DMS 273 (cell line): ENCODE data around the gene TIGD4.

Experiments used
- DNase-seq: peaks from one replicate; lab custom pipeline; 2025; ENCODE audit not compliant: unreplicated experiment; lab: John Stamatoyannopoulos, UW

Gene TIGD4

GRCh38 chr4:152779513-152780266 is at the start of gene TIGD4, which contains the start of gene ARFIP1:
TIGD4 (minus strand) TSS chr4:152779730; CDS start chr4:152771004, 8,726 bp downstream.
ARFIP1 (plus strand) TSS chr4:152779954; CDS start chr4:152829634, 49,680 bp downstream.
- peak; percentile 97 for DNase-seq

DNA sequence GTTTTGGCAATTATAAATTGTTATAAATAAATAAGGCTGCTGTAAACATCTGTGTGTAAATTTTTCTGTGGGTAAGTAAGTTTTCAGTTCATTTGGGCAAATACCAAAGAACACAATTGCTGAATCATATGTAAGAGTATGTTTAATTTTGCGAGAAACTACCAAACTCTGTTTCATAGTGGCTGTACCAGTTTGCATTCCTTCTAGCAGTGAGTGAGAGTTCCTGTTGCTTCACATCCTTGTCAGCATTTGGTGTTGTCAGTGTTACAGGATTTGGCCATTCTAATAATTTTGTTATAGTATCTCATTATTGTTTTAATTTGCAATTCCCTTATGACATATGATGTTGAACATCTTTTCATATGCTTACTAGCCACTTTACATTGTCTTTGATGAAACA is 48.6 kb upstream of the TIGD4 start:
- DNase-seq = no peak

GRCh38 chr4:152825336-152825735 is 45.8 kb upstream of the TIGD4 start:
- no peak for DNase-seq

DNA sequence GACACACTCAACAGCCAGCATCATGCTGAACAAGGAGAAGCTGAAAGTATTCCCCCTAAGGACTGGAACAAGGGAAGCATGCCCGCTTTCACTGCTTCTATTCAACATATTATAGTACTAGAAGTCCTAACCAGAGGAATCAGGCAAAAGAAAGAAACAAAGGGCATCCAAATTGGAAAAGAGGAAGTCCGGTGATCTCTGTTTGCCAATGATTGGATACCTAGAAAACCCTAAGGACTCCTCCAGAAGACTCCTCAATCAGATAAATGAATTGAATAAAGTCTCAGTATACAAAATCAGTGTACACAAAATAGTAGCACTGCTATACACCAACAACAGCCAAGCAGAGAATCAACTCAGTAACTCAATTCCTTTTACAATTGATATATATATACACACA is 45.0 kb upstream of the TIGD4 start:
- no peak for DNase-seq

DNA sequence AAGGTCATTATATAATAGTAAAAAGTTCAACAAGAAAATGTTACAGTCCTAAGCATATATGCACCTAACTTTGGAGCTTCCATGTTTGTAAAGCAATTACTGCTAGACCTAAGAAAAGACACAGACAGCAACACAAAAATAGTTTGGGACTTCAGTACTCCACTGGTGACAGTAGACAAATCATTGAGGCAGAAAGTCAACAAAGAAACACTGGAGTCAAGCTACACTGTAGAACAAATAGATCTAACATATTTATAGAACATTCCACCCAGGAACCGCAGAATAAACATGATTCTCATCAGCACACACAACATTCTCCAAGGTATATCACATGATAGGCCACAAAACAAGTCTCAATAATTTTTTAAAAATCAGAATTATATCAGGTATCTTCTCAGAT is 42.8 kb upstream of the TIGD4 start:
- no peak for DNase-seq

DNA sequence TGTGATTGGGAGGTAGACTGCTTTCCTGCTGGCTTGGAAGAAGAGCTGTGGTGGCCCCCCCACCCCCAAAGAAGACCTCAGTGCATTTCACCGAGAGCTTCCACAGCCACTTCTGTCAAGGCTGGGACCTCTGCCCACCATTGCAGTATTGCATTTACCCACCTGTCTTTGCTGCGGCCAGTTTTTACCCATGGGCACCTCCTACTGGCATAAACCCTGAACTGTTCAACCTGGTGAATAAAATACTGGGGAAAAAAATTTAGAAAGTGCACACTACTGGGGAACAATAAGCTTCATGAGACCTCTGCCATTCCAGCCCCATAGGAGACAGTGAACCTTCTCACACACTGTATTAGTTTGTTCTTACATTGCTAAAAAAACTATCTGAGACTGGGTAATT is 40.5 kb upstream of the TIGD4 start:
- no peak for DNase-seq

- no peak for DNase-seq
These were observed 39.6 kb upstream of the TIGD4 start for GRCh38 chr4:152819026-152819645.

DNA sequence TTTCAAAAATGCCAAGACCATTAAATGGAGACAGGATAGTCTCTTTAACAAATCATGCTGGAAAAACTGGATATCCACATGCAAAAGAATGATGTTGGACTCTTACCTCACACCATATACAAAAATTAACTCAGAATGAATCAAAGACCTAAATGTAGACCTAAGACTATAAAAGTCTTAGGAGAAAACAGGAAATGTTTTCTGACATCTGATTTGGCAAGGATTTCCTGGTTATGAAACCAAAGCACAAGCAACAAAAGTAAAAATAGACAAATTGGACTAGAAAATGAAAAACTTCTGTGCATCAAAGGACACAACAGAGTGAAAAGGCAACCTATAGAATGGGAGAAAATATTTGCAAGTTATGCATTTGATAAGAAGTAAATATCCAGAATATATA is 37.8 kb upstream of the TIGD4 start:
- DNase-seq = no peak

DNA sequence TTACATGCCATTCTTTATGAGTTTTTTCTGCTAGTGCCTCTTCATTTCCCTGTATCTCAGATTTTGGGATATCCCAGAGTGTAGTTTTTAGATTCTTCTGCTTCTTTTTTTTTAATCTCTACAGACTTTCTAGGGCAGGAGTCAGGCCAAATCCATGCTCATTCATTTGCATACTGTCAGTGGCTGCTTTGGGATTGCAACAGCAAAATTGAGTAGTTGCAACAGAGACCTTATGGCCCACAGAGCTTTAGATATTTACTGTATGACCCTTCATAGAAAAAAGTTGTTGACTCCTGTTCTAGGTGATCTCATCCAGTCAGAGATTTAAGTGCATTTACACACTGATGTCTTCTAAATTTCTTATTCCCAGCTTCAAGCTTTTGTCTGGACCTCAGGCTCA is 35.5 kb upstream of the TIGD4 start:
- DNase-seq = no peak

DNA sequence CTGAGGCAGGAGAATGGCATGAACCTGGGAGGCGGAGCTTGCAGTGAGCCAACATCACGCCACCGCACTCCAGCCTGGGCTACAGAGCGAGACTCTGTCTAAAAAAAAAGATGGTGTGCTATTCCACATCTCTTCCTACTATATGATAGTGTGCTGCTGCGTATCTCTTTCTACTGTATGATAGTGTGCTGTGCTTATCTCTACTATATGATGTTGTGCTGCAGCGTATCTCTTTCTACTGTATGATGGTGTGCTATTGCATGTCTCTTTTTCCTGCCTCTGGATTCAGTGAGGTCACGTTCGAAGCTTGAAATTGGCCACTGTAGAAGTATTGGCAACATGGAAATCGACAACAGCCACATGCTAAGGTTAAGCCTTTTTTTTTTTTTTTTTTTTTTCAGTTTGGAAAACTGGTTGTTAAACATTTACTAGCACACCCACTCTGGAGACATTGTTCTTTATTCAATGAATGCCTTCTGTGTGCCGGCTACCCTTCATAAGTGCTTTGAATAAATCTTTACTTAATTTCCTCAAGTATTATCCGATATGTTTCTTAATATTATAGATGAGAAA is 31.3 kb upstream of the TIGD4 start:
- no peak for DNase-seq

DNA sequence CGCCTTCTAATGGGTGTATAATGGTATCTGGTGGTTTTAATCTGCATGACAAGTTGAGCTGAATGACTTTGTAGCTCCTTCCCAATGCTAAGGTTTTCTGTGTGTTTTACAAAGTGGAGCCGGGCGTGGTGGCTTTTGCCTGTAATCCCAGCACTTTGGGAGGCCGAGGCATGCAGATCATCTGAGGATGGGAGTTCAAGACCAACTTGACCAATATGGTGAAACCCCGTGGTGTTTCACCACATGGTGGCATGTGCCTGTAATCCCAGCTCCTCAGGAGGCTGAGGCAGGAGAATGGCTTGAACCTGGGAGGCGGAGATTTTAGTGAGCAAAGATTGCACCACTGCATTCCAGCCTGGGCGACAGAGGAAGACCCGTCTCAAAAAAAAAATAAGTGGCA is 29.1 kb upstream of the TIGD4 start:
- no peak for DNase-seq

DNA sequence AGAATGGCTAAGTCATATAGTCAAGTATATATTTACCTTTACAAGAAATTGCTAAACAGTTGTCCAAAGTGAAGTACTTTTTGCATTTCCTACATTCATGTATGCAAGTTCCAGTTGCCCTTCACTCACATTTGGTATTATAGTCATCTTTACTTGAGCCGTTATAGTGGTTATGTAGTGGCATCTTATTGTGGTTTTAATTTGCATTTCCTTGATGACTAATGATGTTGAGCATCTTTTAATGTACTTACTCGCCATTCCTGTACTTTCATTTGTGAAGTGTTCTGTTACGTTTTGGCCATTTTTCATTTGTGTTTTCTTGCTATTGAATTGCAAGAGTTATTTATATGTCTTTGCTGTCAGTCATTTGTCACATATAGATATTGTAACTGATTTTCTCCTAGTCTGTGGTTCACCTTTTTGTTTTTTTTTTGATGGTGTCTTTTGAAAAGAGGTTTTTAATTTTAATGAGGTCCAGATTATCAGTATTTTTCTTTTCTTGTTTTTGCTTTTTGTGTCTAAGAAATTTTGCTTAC is 27.8 kb upstream of the TIGD4 start:
- no peak for DNase-seq

GRCh38 chr4:152806501-152807125 is 27.1 kb upstream of the TIGD4 start:
- no peak for DNase-seq

DNA sequence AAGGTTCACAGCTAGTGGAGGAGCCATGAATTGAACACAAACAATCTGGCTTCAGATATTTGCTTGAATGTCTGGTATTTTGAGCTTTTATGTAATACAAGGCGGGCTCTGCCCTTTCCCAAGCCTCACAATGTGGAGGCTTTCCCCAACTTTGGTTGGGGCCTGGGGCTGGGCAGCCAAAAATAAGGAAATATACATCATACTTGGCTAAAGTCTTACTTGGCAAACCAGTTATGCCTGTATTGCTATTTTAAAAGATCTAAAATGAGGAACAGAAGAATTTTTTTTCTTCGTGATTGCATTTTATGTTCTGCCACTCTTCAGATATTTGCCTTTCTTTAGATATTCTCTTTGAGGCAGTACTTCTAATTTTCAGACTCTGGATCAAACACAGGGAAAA is 26.3 kb upstream of the TIGD4 start:
- no peak for DNase-seq

GRCh38 chr4:152805071-152805650 is 25.6 kb upstream of the TIGD4 start:
- DNase-seq = no peak

DNA sequence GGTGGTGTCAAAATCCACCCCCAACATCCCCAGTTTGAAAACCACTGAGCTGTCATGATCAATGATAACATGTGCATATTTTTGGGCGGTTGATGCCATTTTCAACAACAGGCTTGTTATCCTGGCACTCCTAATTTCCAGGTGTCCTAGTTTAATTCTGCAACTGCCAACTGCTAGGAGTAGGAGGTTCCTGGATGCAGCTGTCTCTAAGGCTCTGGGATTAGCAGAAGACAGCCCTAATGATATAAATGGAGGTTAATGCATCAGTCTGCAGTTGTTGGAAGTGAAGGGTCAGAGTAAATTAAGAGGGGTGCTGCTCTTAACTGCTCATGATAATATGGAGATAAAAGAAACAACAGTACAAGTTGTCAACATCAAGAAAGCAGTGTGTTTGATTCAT is 24.0 kb upstream of the TIGD4 start:
- no peak for DNase-seq

DNA sequence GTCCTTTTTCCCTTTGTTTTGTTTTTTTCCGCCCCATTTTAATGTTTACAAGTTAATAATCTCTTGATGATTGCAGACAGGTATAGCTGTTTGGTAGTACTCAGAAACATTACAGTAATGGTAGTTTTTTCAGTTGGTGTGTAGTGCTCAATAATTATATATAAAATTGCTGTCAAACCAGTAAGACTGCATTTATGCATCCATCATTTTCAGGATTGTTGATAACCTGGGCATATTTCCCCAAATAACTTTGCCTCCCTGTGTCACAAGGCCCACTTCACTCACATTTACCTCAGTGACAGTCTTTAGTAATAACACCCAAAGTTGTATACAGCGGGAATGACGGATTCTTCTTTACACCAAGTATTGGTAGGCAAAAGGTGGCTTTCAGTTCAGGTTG is 16.4 kb upstream of the TIGD4 start:
- DNase-seq = no peak

GRCh38 chr4:152786627-152787026 is 7.1 kb upstream of the TIGD4 start:
- no peak for DNase-seq

DNA sequence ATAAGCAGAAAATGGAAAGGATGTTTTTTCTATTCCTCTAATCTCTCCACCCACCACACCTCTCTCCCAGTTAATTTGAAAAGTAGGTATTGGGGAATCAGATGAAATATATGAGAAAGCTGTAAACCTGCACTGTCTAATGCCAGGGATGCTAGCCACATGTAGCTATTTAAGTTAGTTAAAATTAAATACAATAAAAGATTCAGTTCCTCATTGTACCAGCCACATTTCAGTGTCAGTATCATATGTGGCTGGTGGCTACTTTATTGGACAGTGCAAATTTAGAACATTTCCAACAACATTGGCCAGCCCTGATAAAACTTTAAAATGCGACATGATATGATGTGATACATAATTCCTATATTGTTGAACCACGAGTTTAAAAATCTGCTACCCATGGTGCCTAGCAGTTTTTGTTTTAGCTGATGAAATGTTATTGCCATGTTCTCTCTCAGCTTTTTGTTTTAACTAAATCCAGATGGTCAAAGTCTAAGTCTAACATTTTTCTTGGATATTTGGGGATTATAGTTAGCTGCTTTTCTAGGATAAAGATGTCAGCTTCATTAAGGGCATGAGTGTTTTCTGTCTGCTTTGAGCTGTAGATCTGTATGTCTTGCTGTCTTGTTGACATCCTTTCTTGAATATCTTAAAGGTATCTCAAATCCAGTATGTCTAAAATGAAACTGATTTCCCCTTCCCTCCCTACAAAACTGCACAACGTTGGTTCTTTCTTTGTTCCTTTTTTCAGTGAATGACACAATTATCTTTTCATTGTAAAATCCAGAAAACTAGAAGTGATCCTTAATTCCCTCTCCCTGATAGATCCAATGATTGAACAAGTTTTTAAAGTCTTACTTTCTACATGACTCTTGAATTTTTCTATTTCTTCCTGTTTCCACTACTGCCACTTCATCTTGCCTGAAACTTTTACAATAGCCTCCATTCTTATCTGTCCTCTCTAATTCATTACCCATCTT is 6.4 kb upstream of the TIGD4 start:
- no peak for DNase-seq
